Activated naive CD4-positive, alpha-beta T cell (primary cell): Measurements from ENCODE around the gene SP9.

ENCODE experiments used
- DNase-seq, 4 experiments: peaks; one replicate each; lab custom pipeline; 2025; lab: John Stamatoyannopoulos, UW

Gene SP9

DNA sequence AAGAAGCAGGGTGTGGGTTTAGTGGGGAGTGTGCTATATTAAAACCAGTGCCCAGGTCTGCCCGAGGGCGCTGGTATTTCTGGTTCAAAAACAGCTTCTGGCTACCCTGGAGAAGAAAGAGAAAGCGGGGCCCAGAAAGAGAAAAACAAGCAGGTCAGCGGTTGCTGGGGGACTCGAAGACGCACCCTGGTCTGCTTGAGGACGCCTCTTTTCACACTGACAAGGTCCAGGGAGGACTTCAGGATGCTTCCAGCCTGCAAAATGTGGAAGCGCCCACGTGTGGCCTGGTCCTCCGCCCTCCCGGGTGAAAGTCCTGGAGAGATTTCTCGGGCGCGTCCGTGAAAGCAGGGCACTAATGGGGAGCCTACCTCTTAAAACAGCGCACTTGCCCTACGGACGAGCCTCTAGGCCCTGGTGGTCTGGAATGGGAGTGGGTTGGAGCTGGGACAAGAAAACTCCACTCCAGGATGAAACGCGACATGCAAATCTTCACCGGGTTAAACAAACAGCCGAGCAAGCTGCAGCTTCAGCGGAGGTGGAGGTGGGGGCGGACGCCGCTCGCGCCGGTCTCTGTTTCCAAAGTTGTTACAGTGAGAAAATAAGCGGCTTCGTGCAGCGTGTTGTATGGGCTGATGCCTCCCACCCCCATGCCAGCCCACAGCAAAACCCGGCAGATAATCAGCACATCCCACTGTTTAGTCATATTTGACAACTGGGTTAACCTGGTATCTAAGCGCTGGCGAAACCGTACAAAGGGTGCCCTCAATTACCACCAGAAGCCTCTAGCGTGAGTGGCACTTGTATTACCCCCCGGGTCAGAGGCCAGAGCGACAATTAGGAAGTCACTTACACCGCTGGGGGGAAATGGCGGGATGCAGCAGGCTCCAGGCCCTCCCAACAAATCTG is 1.1 kb upstream of the SP9 start:
- no peak for DNase-seq

DNA sequence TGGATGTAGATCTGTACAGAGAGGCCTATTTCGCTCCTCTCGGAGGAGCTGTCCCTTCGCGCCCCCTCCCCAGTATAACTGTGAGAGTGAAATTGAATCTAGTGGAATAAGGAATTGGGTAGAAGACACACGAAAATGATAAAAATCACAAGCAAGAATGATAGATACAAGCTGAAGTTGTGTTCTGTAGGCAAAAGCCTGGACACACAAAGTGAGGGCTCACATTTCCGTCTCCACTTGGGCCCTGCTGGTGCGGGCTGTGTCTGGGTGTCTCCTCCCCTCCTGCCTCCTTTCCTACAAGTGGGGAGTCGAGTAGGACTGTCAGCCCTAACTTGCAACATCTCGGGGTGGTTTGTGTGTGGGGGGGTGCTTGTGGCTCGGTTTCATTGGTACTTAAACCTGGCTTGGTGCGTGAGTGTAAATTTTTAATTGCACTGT is 457 bp upstream of the SP9 start:
- no peak for DNase-seq

- DNase-seq, result no peak
Measured at GRCh38 chr2:174335254-174335987, 667 bp downstream of the SP9 start.

GRCh38 chr2:174335988-174336500 is 1.3 kb downstream of the SP9 start:
- DNase-seq, result no peak

- no peak for DNase-seq
Measured at GRCh38 chr2:174336501-174337336, 2.0 kb downstream of the SP9 start.

- no peak for DNase-seq
Measured at GRCh38 chr2:174337337-174338146, 2.8 kb downstream of the SP9 start.

- no peak for DNase-seq
Measured at GRCh38 chr2:174338147-174338605, 3.4 kb downstream of the SP9 start.

GRCh38 chr2:174338671-174339560 is 4.2 kb downstream of the SP9 start:
- no peak for DNase-seq

DNA sequence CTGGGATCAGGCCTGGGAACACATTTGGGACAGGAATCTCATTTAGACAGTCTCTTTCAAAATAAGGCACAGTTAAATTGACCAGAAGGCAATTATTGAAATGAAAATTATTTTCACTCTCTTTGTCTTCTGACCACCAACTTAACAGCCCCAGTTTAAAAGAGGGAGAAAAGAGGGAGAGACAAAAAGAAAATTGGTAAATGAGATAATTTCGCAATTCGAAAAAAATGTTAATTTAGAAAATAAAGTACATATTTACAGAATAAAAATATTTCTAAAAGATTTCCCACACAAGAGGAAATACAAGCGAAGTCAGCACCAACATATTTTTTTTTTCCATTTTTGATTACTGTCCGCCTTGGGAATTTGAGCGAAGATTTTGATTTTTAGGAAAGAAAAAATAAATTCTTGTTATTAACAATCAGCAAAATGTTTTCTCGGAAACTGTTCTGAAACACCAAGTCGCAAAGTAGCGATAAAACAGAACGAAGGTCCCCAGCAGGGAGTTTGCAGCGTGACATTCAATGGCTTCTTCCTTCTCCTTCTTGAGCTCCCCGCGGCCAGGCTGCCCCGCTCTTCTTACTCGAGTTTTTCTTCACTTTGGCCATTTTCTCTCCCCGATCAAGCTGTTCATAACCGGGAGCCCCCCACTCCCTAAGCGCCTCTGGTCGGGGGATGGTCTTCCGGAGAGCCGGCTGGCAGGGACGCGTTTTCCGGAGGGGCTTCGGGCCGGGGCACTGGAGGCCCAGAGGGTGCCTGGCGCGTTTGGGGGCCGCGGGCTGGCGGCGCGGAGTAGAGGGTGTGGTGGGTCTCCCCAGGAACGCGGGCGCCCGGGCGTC is 5.0 kb downstream of the SP9 start:
- no peak for DNase-seq

GRCh38 chr2:174340400-174341292 is 5.9 kb downstream of the SP9 start:
- no peak for DNase-seq

DNA sequence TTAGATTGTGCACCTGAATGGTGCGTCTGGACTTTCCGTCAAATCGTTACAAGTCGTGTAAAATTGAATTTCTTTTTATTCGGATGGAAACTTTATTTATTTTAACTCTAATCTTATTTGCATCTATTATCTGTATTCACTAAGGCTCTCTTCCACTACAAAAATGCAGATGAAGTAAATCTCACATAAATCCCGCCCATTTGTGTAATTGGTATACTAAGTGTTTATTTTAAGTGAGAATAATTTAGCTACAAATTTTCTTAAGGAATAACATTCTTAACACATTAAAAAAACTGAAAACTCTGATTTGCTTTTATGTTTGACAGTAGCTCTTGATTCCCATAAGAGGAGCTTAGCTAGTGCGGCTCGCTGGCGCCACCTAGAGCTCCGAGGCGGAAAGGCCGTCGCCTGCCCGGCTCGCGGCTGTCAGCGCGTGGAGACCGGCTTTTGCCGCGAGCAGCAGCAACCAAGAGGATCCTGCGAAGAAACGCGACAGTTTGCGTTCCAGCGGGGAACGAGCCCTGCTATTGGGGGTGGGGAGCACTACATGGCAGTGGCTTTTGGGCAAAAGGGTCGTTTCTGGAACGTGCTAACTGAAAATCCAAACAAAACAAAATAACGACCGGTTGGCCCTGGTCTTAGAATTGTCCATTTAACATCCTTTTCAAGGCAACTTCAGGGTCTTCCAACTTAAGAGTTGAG is 6.7 kb downstream of the SP9 start:
- peak; percentile 67 to 84 (median 82) for DNase-seq

DNA sequence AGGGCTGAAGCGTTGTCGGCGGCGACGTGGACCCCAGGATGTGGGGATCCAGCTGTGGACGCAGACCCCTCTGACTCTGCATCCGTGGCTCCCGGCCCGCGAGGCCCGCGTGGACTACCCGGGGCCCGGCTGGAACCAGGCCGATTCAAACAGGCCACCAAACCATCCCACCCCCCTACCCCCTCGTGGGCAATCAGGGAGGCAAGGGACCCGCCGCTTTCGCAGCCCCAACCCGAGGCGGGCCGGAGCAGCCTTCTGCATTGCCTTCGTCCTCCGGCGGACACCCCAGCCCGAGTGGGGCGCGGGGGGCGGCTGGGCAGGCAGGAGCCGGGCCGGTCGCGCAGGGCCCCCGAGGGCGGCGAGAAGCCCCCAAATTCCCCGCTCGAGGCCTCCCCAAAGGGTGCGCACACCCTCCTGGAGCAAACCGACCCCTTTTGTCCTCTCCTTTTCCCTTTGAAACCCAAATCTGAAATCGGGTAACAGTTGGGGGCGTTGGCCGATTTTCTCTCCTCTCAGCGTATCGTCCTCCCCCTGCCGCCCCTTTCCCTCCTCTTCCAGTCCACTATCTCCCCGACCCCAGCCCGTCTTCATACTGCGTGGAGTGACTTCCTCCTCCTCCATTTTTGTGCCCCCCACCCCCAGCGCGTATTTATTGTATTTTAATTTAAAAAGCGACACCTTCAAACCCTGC is 7.4 kb downstream of the SP9 start:
- DNase-seq, result no peak

- DNase-seq, result peak in 2 of 4 experiments; percentile 7 to 22
Measured at GRCh38 chr2:174342686-174343342, 8.1 kb downstream of the SP9 start.

DNA sequence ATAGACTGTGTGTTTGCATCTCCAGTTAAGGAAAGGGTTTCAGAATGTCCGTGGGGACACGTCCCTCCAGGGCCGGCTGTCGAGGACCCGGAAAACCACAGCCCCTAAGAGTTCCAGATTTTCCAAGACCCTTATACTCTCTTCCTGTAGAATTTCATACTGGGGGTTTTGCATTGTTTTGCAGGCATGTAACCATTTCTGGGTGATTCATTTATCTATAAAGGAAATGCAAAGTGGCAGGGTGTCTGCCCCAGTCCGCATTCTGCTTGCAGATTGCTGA is 8.5 kb downstream of the SP9 start:
- DNase-seq, result no peak

DNA sequence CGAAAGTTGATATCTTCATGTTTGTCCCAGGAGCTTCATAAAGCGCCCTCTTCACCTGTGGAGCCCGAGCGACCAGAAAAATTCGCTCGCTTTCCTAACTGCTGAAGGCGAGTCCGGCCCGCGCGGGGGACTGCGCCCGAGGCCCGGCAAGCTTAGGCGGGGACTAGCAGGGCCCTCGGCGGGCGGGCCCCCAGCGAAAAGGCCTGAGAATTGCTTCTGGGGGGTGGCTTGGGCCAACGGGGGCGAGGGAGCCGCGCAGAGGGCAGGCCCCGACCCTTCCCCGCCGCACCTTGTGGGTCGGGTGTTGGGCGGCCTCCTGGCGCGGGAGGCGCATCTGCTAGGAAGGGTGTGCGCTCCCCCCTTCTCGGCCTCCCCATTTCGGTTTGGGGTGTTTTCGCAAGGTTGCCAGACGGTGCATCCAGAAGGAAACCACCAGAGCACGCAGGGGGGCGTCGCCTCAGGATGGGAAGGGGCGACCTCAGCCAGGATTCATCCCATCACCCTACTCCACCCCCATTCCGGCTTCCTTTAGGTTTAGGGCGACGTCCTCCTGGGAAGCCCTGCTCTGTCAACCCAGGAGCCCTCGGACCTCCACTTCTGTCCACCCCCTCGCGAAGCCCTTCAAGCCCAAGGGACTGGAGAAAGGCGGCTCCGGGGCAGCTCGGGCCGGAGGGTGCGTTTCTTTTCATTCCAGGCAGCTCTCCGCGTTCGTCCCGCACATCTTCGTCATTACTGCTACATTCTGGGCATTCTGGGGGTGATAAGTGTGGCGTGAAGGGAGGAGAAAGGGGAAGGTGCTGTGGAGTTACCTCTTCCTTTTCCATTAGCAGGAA is 9.1 kb downstream of the SP9 start:
- DNase-seq, result no peak
